ENCODE measurements around the gene CLSTN2.

The CLSTN2 gene

DNA sequence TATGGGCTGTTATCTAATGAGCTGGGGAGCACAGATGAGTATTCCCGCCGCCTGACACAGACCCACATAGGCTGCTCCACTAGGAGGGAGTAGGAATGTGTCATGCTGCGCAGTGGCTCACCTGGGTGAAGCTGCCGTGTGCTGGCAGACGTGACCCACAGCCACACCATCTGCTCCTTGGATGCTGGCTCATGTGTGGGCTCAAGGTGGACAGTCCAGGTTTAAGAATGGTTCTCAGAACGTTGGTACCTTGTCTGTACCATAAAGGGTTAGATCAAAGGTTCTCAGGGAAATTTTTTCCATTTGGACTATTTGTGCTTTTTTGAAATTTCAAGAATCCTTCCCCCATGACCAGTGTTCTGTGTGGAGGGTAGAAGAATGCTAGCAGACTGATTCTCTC lies 403.9 kb downstream of the CLSTN2 start:
- no peak for DNase-seq (ENCODE audit: low spot score in 2 of 2)
- no peaks in the 10 kb centered on the region for H3K9me3 ChIP-seq
- no peaks in the 10 kb centered on the region for H3K27me3 ChIP-seq (ENCODE audit: low read depth)
- H3K36me3 ChIP-seq (replicated peaks) = no peaks in the 10 kb centered on the region
- H3K4me3 ChIP-seq = no peak overlapping the region
- in situ Hi-C loops (cut with MboI; ENCODE audit: low sequenced_read_pairs) = no loop called here
- H3K4me1 ChIP-seq = no peaks in the 10 kb centered on the region

DNA sequence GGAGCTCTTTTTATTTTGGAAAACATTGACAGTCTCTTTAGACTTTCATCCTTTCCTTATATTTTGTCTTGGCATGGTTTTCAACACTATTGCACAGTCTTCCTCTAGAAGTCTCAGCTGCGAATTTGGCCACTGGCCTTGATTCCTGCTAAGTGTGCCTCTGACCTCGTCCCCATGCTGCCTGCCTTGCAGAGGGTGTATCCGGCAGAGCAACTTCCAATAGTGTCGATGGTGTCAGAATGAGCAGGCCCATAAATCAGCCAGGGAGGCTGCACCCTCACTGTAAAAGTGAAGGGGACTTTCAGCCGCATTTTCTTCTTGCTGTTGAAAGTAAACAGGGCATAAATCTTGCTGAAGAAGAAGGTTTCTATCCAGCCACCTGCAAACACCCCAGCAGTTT lies 406.2 kb downstream of the CLSTN2 start:
- H3K9me3 ChIP-seq = no peaks in the 10 kb centered on the region
- no peaks in the 10 kb centered on the region for H3K4me1 ChIP-seq
- no peaks in the 10 kb centered on the region for H3K36me3 ChIP-seq (replicated peaks)
- DNase-seq (ENCODE audit: low spot score in 2 of 2) = no peak
- no peaks in the 10 kb centered on the region for H3K27me3 ChIP-seq (ENCODE audit: low read depth)
- in situ Hi-C loops (cut with MboI; ENCODE audit: low sequenced_read_pairs) = no loop called here
- no peak overlapping the region for H3K4me3 ChIP-seq

- no peak for DNase-seq (ENCODE audit: low spot score in 2 of 2)
- Histone ChIP-seq H3K4me1 (no peaks in the 10 kb centered on the region), H3K4me3 (no peak overlapping the region), H3K27me3 (ENCODE audit: low read depth) (no peaks in the 10 kb centered on the region), H3K9me3 (no peaks in the 10 kb centered on the region), H3K36me3 (replicated peaks) (no peaks in the 10 kb centered on the region)
- in situ Hi-C loops (cut with MboI; ENCODE audit: low sequenced_read_pairs) = no loop called here
Observed at GRCh38 chr3:140341817-140342403, 406.9 kb downstream of the CLSTN2 start.

DNA sequence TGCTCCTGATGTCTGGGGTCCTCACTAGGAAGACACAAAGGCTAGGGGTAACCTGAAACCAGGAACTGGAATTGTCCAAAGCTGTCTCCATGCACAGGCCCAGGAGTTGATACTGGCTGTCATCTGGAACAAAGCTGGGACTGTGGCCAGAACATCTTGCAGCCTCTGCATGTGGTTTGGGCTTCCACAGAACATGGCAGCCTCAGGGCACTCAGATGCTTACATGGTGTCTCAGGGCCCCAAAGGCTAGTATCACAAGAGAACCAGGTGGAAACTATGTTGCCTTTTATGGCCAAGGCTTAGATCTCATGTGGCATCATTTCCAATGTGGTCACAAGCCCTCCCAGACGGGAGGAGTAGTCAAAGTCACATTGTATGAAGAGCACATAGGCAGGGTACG lies 407.7 kb downstream of the CLSTN2 start:
- Histone ChIP-seq H3K36me3 (replicated peaks) (no peaks in the 10 kb centered on the region), H3K9me3 (no peaks in the 10 kb centered on the region), H3K4me1 (no peaks in the 10 kb centered on the region), H3K27me3 (ENCODE audit: low read depth) (no peaks in the 10 kb centered on the region), H3K4me3 (no peak overlapping the region)
- in situ Hi-C loops (cut with MboI; ENCODE audit: low sequenced_read_pairs) = no loop called here
- DNase-seq (ENCODE audit: low spot score in 2 of 2) = no peak

- no peak for DNase-seq (ENCODE audit: low spot score in 2 of 2)
- Histone ChIP-seq H3K27me3 (ENCODE audit: low read depth) (no peaks in the 10 kb centered on the region), H3K36me3 (replicated peaks) (no peaks in the 10 kb centered on the region), H3K9me3 (no peaks in the 10 kb centered on the region), H3K4me1 (no peaks in the 10 kb centered on the region), H3K4me3 (no peak overlapping the region)
- in situ Hi-C loops (cut with MboI; ENCODE audit: low sequenced_read_pairs) = no loop called here
Observed at GRCh38 chr3:140343211-140344081, 408.5 kb downstream of the CLSTN2 start.

- Histone ChIP-seq H3K4me1 (no peaks in the 10 kb centered on the region), H3K9me3 (no peaks in the 10 kb centered on the region), H3K36me3 (replicated peaks) (no peaks in the 10 kb centered on the region), H3K4me3 (no peak overlapping the region), H3K27me3 (ENCODE audit: low read depth) (no peaks in the 10 kb centered on the region)
- DNase-seq (ENCODE audit: low spot score in 2 of 2) = no peak
- in situ Hi-C loops (cut with MboI; ENCODE audit: low sequenced_read_pairs) = no loop called here
Observed at GRCh38 chr3:140344082-140344454, 409.1 kb downstream of the CLSTN2 start.

DNA sequence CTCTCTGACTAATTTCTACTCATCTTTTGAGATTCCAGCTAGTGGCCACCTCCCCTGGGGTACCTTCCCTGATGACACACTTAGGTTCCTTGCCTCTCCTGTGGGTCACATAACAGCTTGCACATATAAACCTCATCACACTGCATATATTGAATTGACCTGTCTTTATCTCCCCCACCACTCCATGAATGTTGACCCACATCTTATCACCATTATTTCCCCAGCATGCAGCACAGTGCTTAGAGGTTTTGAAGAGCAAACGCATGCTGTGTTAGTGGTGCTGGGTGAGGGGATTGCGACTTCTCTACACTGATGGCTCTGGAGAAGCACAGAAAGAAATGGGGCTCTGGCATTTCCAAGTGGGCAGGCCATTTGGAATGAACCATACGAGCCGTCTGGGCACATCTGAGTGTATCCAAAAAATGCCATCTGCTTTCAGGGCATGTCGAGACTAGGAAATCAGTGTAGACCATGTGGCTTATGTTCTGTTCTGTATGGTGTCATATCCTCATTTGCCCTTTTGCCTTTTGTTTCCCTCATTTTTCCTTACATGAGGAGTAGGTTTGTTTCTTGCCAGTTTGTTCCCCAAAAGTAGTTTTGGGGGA lies 409.7 kb downstream of the CLSTN2 start:
- no peak for DNase-seq (ENCODE audit: low spot score in 2 of 2)
- H3K27me3 ChIP-seq (ENCODE audit: low read depth) = no peaks in the 10 kb centered on the region
- no peaks in the 10 kb centered on the region for H3K9me3 ChIP-seq
- H3K4me3 ChIP-seq = no peak overlapping the region
- H3K36me3 ChIP-seq (replicated peaks) = no peaks in the 10 kb centered on the region
- no peaks in the 10 kb centered on the region for H3K4me1 ChIP-seq
- in situ Hi-C loops (cut with MboI; ENCODE audit: low sequenced_read_pairs) = no loop called here

GRCh38 chr3:140347151-140347550 lies 412.2 kb downstream of the CLSTN2 start:
- H3K27me3 ChIP-seq (ENCODE audit: low read depth) = no peaks in the 10 kb centered on the region
- in situ Hi-C loops (cut with MboI; ENCODE audit: low sequenced_read_pairs) = no loop called here
- no peaks in the 10 kb centered on the region for H3K36me3 ChIP-seq (replicated peaks)
- no peak overlapping the region for H3K4me3 ChIP-seq
- no peak for DNase-seq (ENCODE audit: low spot score in 2 of 2)
- H3K4me1 ChIP-seq = no peaks in the 10 kb centered on the region
- no peaks in the 10 kb centered on the region for H3K9me3 ChIP-seq

- H3K36me3 ChIP-seq (replicated peaks) = no peaks in the 10 kb centered on the region
- H3K9me3 ChIP-seq = no peaks in the 10 kb centered on the region
- no peaks in the 10 kb centered on the region for H3K27me3 ChIP-seq (ENCODE audit: low read depth)
- no peaks in the 10 kb centered on the region; the same call in 1 of the 2 replicates for H3K4me1 ChIP-seq
- no peak overlapping the region for H3K4me3 ChIP-seq
- in situ Hi-C loops (cut with MboI; ENCODE audit: low sequenced_read_pairs) = no loop called here
- no peak for DNase-seq (ENCODE audit: low spot score in 2 of 2)
Observed at GRCh38 chr3:140349938-140350337, 415.0 kb downstream of the CLSTN2 start.

GRCh38 chr3:140351466-140351865 lies 416.5 kb downstream of the CLSTN2 start:
- Histone ChIP-seq H3K27me3 (ENCODE audit: low read depth) (no peaks in the 10 kb centered on the region), H3K4me3 (no peak overlapping the region), H3K36me3 (replicated peaks) (no peaks in the 10 kb centered on the region), H3K9me3 (no peaks in the 10 kb centered on the region), H3K4me1 (no peaks in the 10 kb centered on the region; the same call in 1 of the 2 replicates)
- no peak for DNase-seq (ENCODE audit: low spot score in 2 of 2)
- in situ Hi-C loops (cut with MboI; ENCODE audit: low sequenced_read_pairs) = no loop called here

- DNase-seq (ENCODE audit: low spot score in 2 of 2) = no peak
- H3K4me1 ChIP-seq = no peaks in the 10 kb centered on the region; the same call in 1 of the 2 replicates
- H3K4me3 ChIP-seq = no peak overlapping the region
- H3K27me3 ChIP-seq (ENCODE audit: low read depth) = no peaks in the 10 kb centered on the region
- no peaks in the 10 kb centered on the region for H3K9me3 ChIP-seq
- in situ Hi-C loops (cut with MboI; ENCODE audit: low sequenced_read_pairs) = no loop called here
- H3K36me3 ChIP-seq (replicated peaks) = no peaks in the 10 kb centered on the region
Observed at GRCh38 chr3:140355481-140355880, 420.5 kb downstream of the CLSTN2 start.

- Histone ChIP-seq H3K36me3 (replicated peaks) (no peaks in the 10 kb centered on the region), H3K4me1 (no peaks in the 10 kb centered on the region), H3K27me3 (ENCODE audit: low read depth) (no peaks in the 10 kb centered on the region), H3K9me3 (no peaks in the 10 kb centered on the region), H3K4me3 (no peak overlapping the region)
- in situ Hi-C loops (cut with MboI; ENCODE audit: low sequenced_read_pairs) = no loop called here
- DNase-seq (ENCODE audit: low spot score in 2 of 2) = no peak
Observed at GRCh38 chr3:140358686-140359085, 423.7 kb downstream of the CLSTN2 start.

- H3K9me3 ChIP-seq = no peaks in the 10 kb centered on the region
- H3K4me3 ChIP-seq = no peak overlapping the region
- no peaks in the 10 kb centered on the region for H3K36me3 ChIP-seq (replicated peaks)
- H3K27me3 ChIP-seq (ENCODE audit: low read depth) = no peaks in the 10 kb centered on the region
- in situ Hi-C loops (cut with MboI; ENCODE audit: low sequenced_read_pairs) = no loop called here
- no peaks in the 10 kb centered on the region for H3K4me1 ChIP-seq
- no peak for DNase-seq (ENCODE audit: low spot score in 2 of 2)
Observed at GRCh38 chr3:140359233-140359995, 424.4 kb downstream of the CLSTN2 start.

- in situ Hi-C loops (cut with MboI; ENCODE audit: low sequenced_read_pairs) = no loop called here
- no peak for DNase-seq (ENCODE audit: low spot score in 2 of 2)
- H3K9me3 ChIP-seq = no peaks in the 10 kb centered on the region
- H3K36me3 ChIP-seq (replicated peaks) = no peaks in the 10 kb centered on the region
- no peaks in the 10 kb centered on the region for H3K4me1 ChIP-seq
- H3K4me3 ChIP-seq = no peak overlapping the region
- H3K27me3 ChIP-seq (ENCODE audit: low read depth) = no peaks in the 10 kb centered on the region
Observed at GRCh38 chr3:140360332-140360731, 425.3 kb downstream of the CLSTN2 start.
